ENCODE data around the gene POU3F1.

DNA sequence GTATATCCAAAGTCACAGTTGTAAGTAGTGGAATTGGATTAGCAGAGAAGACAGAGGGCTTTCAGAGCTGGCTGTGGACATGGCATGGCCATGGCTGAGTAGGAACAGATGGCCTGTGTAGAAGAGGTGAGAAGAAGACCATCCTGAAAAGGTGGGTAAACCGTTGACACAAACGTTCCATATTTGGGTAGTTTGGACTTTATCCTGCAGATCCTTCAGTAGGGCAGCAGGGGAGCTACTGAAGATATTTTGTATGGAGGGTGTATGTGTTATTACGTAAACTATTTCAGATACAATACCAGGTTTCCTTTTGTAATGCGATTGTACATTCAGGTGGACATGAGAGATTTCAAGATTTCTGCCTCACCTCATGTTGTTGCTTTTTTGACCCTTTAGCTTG lies 32.4 kb downstream of the POU3F1 start:
- TF ChIP-seq CTCF (IDR thresholded peaks at IDR 0.05; ENCODE audit: low read depth, low read length) (no peak), EZH2phosphoT487 (IDR thresholded peaks at IDR 0.05; ENCODE audit: low read depth) (no peak)

All from OCI-LY3 (cell line).